GM12873 (cell line): ENCODE data around the gene SLC16A3.

Experiments used
- CTCF ChIP-seq: IDR thresholded peaks from 2 replicates; pipeline ENCODE4 v1.5.1; 2012; ENCODE audit warnings: low read depth, mild to moderate bottlenecking, moderate library complexity, low read length, control low read depth; ENCODE audit not compliant: insufficient read depth; ENCODE audit errors: missing control alignments

SLC16A3 gene

GRCh38 chr17:82188001-82188961 lies 40.6 kb upstream of the SLC16A3 start:
- no peak for TF ChIP-seq CTCF

GRCh38 chr17:82193520-82194220 lies 35.2 kb upstream of the SLC16A3 start:
- TF ChIP-seq CTCF = no peak

- TF ChIP-seq CTCF = no peak
Observed at GRCh38 chr17:82194765-82195164, 34.1 kb upstream of the SLC16A3 start.

- TF ChIP-seq CTCF = no peak
Observed at GRCh38 chr17:82195675-82196672, 32.9 kb upstream of the SLC16A3 start.

GRCh38 chr17:82198092-82198491 lies 30.8 kb upstream of the SLC16A3 start:
- no peak for TF ChIP-seq CTCF

GRCh38 chr17:82199496-82199895 lies 29.3 kb upstream of the SLC16A3 start:
- TF ChIP-seq CTCF = no peak
